IPS-NIHi11 (cell line): ENCODE measurements around the gene RPH3AL.
"Not testable (repeated sequence)": the region's sequence is repeated elsewhere in the genome, so short reads cannot be mapped to it uniquely, and the experiment has no call there.

Source experiments
- DNase-seq: peaks from one replicate; pipeline ENCODE4 v3.0.0; 2012; ENCODE audit warnings: mixed read lengths, low spot score

Gene RPH3AL

DNA sequence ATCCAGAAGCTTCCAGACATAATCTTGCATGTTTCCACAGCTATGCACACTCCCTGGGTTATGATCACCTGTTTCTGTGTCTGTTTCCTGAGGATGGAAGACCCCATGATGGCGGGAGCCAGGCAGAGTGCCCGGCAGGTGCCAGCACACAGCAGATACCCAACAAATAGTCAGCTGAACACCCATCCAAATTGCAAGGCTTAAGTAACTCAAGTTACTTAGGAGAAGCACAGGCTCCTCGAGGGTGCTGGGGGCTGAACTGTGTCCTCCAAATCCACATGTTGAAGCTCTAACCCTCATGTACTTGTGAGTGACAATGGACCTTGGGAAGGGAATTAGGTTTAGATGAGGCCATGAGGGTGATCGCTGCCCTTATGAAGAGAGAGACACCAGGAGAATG, 91.7 kb downstream of the RPH3AL start:
- no peak for DNase-seq

DNA sequence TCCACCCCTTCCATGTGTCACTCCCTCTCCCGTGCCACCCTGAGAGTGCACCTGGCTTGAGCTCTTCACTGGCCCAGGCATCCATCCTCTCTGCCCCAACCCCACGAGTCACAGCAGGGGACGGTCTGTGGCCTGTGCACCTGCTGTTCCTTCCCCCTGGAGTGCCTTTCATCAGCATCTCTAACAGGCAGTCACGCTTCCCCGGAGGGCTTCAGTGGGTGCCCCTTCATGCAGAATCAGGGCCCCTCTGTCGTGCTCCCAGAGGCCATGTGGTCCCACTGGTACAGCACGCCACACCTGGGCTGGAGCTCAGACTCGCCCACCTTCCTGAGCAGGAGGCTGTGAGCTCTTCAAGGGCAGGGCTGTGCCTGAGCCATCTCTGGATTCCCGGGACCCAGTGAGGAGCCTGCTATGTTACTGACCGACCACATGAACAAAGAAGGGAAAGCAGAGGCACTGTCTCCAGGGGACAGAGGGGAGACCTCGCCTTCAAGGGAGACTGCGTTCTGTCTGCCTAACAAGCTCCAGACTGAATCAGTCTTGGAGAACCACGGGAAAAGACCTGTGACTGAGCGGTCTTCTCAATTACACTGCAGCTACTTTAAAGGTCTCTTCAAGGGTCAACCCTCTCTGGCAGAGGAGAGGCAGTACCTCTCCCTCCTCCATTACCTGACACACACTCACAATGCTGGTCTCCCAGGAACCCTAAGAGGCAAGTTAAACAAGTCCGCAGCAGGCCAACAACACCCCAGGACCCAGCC, 92.4 kb downstream of the RPH3AL start:
- DNase-seq = peak; percentile 44

DNA sequence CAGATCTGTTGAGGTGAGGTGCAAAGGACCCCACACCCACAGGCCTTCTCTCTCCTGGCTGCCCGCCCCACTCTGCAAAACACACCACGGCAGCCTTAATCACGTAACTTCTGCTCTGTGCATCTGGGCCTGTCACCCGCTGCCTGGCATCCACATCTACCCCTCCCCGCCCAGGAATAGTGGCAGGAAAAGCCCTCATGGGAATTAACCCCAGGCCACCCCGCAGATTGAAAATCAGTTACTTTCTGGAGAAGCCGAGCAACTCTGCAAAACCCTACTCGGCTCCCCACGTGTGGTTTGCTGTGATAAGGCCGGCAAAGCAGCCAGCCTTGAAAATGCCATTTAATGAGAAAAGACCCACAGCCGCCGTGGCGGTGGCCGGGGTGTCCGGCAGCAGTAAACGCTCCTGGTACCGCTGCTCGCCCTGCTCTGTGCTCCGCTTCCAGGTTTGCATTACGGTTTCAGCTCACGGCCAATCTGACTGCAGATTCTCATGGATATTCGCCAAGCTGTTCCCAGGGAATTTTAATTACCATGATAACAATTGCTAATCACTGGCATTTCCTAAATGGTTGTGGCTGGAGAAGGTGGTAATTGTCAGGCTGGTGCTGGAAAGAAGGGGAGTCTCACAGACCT, 93.1 kb downstream of the RPH3AL start:
- peak; percentile 67 for DNase-seq

DNA sequence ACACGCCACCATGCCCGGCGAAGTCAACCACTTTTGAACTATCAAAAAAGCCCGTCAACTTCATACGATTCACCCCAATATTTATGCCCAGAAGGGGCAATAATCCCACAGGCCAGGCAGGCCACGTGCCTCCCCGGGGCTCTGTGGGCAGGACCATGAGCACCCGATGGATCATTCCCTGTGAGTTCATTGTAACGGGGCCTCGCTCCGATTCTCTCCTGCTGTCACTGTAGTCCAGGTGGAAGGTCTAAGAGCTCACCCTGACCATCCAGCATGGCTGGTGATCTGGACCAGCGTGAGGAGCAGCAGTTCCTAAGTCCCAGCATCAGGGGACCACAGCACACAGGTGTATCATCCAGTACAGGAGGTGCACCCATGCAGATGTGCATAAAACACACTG, 93.7 kb downstream of the RPH3AL start:
- DNase-seq = no peak

DNA sequence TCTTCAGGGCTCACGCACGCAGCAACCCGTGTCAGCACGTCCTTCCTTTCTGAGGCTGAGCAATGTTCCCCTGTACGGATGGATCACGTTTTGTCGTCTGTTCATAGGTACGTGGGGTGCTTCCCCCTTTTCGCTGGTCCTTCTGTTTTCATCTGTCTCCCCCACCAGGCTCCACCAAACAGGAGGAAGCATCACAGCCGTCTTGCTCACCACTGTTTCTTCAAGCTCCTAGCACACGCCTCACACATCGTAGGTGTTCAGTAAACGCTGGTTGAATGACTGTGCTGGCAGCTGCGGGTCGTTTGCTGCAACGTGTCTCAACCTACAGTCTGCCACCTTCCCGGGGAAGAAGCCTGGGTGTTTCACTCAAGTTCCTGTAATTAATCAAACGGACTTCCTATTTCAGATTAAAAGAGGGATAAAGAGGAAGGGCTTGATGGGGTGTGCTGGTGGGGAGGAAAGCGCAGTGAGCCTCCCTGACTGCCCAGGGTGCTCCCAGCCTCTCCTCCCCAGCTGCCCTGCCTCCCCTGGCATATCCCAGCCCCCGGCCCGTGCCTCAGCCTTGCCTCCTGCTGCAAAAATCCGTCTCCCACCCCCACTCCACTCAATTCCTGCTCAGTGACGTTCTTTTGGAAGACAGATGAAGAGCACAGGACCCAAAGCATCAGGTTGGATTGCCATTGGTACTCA, 94.4 kb downstream of the RPH3AL start:
- DNase-seq = no peak

DNA sequence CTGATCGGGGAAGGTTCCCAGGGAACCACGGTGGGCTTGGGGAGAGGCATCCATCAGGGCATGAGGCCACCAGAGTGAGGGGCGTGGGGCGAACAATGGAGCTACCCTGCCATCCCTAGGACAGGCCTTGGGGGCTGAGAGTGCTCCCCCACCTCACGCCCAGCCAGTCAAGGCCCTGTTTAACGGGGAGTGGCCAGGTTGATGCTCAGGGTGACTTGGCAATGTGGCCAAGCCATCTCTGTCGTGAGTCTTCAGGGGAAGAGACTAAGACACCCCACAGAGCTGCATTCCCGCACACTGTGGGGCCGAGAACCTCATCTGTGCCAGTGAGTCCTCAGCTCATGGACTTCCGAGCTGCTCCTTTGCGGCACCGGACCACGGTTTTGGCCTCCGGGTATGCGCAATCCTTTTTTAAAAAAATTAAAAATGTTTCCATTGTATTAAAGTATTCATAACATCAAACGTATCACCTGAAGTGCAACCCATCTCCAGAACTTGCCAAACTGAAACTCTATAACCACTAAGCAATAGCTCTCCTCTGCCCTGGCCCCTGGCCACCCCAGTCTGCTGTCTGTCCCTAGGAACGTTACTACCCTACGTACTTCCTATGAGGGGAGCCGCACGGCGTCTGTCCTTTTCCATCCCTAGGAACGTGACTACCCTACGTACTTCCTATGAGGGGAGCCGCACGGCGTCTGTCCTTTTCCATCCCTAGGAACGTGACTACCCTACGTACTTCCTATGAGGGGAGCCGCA, 99.3 kb downstream of the RPH3AL start:
- DNase-seq = no peak

DNA sequence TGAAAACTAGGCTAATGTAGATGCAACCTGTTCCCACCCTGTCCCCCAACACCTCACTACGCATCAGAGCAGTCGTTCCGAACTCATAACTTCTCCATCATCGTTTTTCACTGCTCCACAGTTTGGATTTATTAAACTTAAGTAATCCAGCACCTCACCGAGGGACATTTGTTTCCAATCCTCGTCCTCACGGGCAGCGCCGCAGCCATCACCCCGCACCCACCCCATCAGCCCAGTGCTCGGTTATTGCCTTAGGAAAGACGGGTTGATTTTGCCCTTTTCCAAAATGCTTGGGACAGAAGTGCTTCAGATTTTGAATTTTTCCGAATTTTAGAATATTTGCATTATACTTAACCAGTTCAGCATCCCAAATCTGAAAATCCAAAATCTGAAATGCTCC, 100.2 kb downstream of the RPH3AL start:
- no peak for DNase-seq

DNA sequence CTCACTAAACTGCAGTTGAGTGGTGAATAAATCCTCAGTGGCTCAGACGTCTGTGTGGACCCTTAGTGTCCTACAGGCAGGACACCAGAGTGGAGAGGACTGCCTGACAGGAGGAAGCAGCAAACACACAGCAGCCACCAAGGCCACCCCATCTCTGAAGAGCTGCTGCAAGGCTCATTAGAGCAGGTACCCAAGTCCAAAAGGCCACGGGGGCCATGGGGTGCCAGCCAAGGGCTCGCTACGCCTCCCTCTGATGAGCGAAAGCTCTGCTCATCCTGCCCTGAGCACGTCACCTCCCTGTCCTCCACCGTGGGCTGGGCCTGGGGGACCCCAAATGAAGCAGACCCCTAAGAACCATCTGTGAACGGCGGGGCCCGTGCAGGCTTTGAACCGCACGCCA, 101.1 kb downstream of the RPH3AL start:
- no peak for DNase-seq

DNA sequence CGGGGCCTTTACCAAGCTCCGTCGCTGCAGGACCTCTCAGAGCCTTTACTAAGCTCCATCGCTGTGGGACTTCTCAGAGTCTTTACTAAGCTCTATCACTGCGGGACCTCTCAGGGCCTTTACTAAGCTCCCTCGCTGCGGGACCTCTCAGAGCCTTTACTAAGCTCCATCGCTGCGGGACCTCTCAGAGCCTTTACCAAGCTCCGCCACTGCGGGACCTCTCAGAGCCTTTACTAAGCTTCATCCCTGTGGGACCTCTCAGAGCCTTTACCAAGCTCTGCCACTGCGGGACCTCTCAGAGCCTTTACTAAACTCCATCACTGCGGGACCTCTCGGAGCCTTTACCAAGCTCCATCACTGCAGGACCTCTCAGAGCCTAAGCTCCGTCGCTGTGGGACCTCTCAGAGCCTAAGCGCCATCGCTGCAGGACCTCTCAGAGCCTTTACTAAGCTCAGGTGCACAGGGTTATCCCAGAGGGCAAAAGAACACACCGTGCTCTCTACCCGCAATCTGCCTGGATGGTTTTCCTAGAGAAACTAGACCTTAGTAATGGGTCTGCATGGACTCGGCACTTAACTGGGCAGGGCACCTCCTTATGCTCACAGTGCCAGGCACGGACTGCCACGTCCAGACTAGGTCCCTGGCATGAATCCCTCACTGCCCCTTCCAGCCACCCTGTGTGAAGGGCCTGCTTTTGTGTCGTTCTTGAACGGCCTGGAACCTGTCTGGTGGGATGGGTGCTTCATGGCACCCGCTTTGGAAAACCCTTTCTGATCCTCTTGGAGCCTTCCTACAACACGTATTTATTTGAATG, 101.9 kb downstream of the RPH3AL start:
- DNase-seq = no peak

DNA sequence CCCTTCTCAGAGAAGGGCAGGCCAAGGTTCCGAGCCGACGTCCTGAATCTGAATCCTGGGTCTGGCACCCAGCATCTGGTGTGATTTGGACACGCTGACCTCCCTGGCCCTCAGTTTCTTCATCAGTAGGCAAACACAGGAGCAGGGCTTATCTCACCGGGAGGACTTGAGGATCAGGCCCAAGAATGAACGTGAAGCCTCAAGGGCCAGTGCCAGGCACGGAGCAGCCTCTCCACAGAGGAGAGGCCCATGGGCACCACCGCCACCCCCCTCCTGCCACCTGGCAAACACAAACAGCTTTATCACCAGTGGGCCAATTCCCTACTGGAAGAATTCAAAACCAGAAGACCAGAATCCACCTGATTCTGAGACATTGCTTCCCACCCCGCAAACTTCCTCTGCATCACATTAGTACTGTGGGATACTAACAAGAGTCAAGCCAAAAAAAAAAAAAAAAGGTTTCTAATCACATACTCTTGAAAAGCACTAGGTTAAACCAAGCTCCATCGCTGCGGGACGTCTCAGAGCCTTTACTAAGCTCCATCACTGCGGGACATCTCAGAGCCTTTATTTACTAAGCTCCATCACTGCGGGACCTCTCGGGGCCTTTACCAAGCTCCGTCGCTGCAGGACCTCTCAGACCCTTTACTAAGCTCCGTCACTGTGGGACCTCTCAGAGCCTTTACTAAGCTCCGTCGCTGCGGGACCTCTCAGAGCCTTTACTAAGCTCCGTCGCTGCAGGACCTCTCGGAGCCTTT, 103.2 kb downstream of the RPH3AL start:
- no peak for DNase-seq

DNA sequence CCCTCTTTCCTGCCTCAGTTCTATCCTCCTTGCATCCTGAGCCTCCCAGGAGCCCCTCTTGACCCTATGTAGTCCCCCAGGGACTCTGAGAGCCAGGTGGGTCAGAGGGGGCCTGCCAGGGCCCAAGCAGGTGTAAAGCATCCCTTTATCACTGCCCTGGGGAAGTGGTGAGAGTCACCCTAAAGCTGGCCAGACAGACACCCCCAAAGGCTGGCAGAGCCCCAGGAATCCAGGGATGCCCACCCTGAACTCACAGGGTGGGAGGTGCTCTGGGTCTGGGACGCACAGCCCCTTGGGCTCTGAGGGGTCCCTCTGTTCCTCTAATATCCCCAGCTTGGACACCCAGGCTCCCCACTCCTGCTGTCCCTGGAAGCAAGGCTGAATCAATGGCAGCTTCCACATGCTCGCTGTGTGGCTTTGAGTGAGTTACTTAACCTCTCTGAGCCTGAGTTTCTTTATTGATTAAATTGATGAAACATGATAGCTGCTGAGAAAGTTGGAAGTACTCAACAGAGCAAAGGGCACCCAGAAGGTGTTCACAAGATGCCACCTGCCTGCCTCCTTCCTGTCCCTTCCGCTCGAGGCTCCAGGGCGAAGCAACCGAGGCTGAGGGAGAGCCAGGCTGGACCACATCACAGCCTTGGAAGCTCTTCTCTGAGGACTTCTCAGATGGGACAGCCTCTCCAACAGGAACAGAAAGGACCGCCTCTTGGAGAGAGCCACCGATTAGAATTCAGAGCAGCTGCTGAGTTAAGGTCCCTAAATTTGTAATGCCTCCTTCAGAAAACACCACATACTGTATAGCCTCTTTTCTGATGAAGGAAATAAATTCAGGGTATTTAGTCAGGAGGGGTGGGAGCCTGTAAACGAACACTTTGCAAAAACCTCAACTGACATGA, 104.0 kb downstream of the RPH3AL start:
- no peak for DNase-seq

DNA sequence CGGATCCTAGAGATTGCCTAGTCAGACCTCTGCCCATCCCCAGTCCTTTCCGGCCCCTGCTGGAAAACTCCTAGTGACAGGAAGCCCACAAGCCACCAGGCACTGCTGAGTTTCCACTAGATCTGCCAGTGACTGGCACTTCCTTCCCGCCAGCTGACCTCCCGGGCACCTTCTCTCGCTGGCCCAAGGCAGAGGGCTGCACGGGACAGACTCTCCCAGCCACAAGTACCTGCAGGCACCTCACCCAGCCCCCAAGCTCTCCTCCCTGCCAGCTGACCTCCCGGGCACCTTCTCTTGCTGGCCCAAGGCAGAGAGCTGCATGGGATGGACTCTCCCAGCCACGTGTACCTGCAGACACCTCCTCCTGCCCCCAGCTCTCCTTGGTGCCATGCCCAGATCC, 104.8 kb downstream of the RPH3AL start:
- DNase-seq = no peak

DNA sequence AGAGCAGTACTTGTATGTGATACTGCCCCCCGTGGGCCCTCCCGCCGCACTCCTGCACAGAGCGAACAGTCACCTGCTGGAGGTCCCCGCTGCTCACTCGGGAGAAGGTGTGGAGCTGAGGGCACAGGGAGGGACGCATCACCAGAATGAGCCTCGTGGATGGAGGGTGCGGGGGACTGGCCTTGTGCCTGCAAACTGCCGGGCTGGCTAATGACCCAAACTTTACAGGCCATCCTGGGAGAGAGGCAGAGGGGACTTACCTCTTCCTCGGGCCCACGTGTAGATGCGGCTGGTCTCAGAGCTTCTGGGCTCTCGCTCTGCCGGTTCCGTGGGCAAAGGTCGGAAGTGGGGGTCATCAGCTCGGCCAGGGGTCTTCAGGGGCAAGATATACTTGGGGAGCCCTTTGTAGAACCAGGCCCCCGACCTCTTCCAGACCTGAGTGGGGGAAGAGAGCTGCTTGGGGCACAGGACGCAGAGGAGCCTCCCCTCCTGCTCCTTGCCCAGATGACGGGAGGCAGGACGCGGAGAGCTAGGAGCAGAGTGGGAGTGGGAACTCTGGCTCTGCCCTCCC, 105.7 kb downstream of the RPH3AL start:
- DNase-seq = no peak

DNA sequence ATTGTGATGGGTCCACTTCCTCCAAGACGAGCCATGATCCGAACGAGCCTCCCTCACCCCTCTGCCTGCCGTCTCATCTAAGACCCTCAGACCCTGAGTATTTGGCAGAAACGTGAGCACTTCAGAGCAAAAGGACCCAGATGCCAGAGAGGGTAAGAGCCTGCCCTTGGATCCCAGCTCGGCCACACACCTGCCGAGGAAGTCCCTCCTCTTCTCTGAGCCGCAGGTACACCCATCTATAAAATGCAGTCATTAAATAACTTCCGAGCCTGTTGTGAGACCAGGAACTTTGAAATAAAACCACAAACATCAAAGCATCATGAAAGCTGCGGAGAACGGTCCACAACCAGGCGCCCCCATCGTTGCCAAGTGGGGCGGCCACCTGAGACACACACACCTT, 106.4 kb downstream of the RPH3AL start:
- DNase-seq = no peak

DNA sequence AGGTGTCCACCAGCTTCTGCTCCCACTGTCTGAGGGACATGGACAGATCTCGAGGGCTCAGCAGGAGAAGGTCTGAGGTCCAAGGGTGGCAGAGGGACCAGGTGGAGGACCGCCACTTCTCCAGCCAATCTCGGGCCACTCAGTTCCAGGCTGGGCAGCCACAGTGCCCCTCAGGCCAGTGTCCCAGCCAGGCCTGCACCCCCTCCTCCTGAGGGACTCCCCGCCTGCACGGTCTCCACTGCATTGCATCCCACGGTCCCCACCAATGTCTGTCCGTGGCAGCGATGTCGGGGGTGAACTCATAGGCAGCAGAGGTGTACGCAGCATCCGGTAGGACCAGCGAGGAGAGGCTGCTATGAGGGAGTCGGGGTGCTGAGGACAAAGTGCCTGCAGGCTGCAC, 107.0 kb downstream of the RPH3AL start:
- no peak for DNase-seq

DNA sequence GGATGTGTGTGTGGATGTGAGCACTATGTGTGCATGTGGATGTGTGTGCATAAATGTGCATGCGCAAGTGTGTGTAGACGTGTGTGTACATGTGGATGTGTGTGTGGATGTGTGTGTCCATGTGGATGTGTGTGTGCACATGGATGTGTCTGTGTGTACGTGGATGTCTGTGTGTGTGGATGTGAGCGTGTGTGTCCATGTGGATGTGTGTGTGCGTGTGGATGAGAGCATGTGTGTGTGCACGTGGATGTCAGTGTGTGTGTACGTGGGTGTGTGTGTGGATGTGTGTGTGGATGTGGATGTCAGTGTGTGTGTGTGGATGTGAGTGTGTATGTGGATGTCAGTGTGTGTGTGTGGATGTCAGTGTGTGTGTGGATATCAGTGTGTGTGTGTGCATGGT, 107.6 kb downstream of the RPH3AL start:
- DNase-seq = no peak

DNA sequence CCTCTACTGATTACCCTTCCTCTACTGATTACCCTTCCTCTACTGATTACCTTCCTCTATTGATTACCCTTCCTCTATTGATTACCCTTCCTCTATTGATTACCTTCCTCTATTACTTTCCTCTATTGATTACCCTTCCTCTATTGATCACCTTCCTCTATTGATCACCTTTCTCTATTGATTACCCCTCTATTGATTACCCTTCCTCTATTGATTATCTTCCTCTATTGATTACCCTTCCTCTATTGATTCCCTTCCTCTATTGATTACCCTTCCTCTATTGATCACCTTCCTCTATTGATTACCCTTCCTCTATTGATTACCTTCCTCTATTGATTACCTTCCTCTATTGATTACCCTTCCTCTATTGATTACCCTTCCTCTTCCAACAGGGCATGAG, 108.7 kb downstream of the RPH3AL start:
- not testable (repeated sequence) for DNase-seq

DNA sequence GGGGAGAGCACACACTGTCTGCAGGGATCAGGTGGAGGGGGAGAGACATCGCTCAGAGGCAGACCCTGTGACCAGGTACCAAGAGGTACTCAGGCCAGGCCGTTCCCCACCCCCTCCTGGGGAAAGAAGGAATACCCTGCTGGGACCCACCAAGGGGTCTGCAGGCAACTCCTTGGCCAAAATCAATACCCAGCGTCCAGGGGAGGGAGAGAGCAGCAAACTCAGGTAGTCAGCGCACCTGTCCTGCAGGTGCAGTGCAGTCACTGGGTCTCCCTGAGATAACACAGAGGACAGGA, 113.7 kb downstream of the RPH3AL start:
- no peak for DNase-seq

DNA sequence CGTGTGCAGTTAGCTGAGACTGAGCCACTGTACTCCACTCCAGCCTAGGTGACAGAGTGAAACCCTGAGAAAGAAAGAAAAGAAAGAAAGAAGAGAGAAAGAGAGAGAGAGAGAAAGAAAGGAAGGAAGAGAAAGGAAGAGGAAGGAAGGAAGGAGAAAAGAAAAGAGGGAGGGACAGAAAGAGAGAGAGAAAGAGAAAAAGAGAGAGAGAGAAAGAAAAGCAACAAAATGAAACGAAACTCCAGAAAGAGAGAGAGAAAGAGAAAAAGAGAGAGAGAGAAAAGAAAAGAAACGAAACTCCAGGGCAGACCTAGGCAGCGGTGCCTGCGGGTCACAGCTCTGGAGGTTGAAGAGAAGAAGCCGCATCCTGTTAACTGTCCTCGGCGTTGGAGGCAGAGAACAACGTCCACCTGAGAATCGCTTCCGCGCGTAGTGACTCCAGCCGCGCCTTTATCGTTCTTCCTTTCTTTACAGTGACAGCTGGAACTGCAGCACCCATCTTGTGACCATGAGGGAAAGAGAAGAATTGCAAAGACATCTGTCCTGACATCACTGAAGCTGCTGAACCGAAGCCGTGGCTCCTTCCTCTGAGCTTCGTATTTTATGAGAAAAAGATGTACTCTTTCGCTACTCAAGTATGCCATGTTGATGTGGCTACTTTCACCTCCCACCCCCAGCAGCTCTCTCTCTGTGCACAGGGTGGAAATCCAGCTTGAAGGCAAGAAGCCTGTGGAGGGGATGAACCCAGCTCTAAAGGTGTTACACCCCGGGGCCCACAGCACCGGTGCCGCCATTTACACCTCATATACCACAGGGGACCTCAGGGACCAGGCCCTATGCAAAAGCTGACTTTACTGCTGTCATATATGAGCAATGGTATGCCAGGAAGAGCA, 114.3 kb downstream of the RPH3AL start:
- no peak for DNase-seq
